ENCODE measurements around the gene HINT1.
"Not testable (repeated sequence)": the region's sequence is repeated elsewhere in the genome, so short reads cannot be mapped to it uniquely, and the experiment has no call there.

The HINT1 gene

GRCh38 chr5:131194725-131195124 is 29.7 kb upstream of the HINT1 start:
- H3K4me1 Mint-ChIP-seq, result no peaks in the 10 kb centered on the region
- no peak overlapping the region for H3K27ac Mint-ChIP-seq
- DNase-seq (ENCODE audit: low spot score in 2 of 2) (no peak), ATAC-seq (ENCODE audit: low read depth) (no peak)
- H3K27me3 Mint-ChIP-seq, result no peaks in the 10 kb centered on the region
- no peak overlapping the region for H3K4me3 Mint-ChIP-seq
- H3K36me3 Mint-ChIP-seq, result peaks cover 6% of the 10 kb centered on the region
- H3K9me3 Mint-ChIP-seq, result no peaks in the 10 kb centered on the region

- not testable (repeated sequence) for H3K27ac Mint-ChIP-seq; H3K9me3 Mint-ChIP-seq; DNase-seq (ENCODE audit: low spot score in 2 of 2); H3K27me3 Mint-ChIP-seq; H3K4me3 Mint-ChIP-seq; H3K36me3 Mint-ChIP-seq; H3K4me1 Mint-ChIP-seq; ATAC-seq (ENCODE audit: low read depth)
Measured at GRCh38 chr5:131193897-131194296, 28.8 kb upstream of the HINT1 start.

- no peak for ATAC-seq (ENCODE audit: low read depth)
- no peak overlapping the region for H3K4me3 Mint-ChIP-seq
- no peaks in the 10 kb centered on the region for H3K9me3 Mint-ChIP-seq
- H3K36me3 Mint-ChIP-seq, result peaks cover 10% of the 10 kb centered on the region
- no peak overlapping the region for H3K27ac Mint-ChIP-seq
- no peaks in the 10 kb centered on the region for H3K27me3 Mint-ChIP-seq
- no peaks in the 10 kb centered on the region for H3K4me1 Mint-ChIP-seq
- no peak for DNase-seq (ENCODE audit: low spot score in 2 of 2)
Measured at GRCh38 chr5:131193106-131193505, 28.1 kb upstream of the HINT1 start.

- ATAC-seq (ENCODE audit: low read depth) (no peak), DNase-seq (ENCODE audit: low spot score in 2 of 2) (no peak)
- peaks cover 17% of the 10 kb centered on the region for H3K36me3 Mint-ChIP-seq
- no peaks in the 10 kb centered on the region for H3K27me3 Mint-ChIP-seq
- H3K9me3 Mint-ChIP-seq, result no peaks in the 10 kb centered on the region
- H3K4me1 Mint-ChIP-seq, result peaks cover 2% of the 10 kb centered on the region
- no peak overlapping the region for H3K27ac Mint-ChIP-seq
- no peak overlapping the region for H3K4me3 Mint-ChIP-seq
Measured at GRCh38 chr5:131186561-131187256, 21.7 kb upstream of the HINT1 start.

- H3K27me3 Mint-ChIP-seq, result no peaks in the 10 kb centered on the region
- H3K27ac Mint-ChIP-seq, result no peak overlapping the region
- H3K9me3 Mint-ChIP-seq, result no peaks in the 10 kb centered on the region
- DNase-seq (ENCODE audit: low spot score in 2 of 2) (no peak), ATAC-seq (ENCODE audit: low read depth) (no peak)
- no peak overlapping the region for H3K4me3 Mint-ChIP-seq
- H3K4me1 Mint-ChIP-seq, result peaks cover 2% of the 10 kb centered on the region
- peaks cover 15% of the 10 kb centered on the region for H3K36me3 Mint-ChIP-seq
Measured at GRCh38 chr5:131185523-131186104, 20.6 kb upstream of the HINT1 start.

- Mint-ChIP-seq H3K9me3 (no peaks in the 10 kb centered on the region), H3K4me3 (no peak overlapping the region), H3K27ac (no peak overlapping the region), H3K36me3 (peaks cover 11% of the 10 kb centered on the region), H3K4me1 (peaks cover 4% of the 10 kb centered on the region), H3K27me3 (no peaks in the 10 kb centered on the region)
- no peak for DNase-seq (ENCODE audit: low spot score in 2 of 2)
- ATAC-seq (ENCODE audit: low read depth), result no peak
Measured at GRCh38 chr5:131182839-131183238, 17.8 kb upstream of the HINT1 start.

- H3K27me3 Mint-ChIP-seq, result no peaks in the 10 kb centered on the region
- no peak overlapping the region for H3K4me3 Mint-ChIP-seq
- H3K9me3 Mint-ChIP-seq, result no peaks in the 10 kb centered on the region
- H3K4me1 Mint-ChIP-seq, result peaks cover 12% of the 10 kb centered on the region
- no peak for DNase-seq (ENCODE audit: low spot score in 2 of 2)
- no peak for ATAC-seq (ENCODE audit: low read depth)
- H3K27ac Mint-ChIP-seq, result no peak overlapping the region
- peaks cover 11% of the 10 kb centered on the region for H3K36me3 Mint-ChIP-seq
Measured at GRCh38 chr5:131180407-131180806, 15.4 kb upstream of the HINT1 start.

- Mint-ChIP-seq H3K4me3 (peak overlapping the region; percentile 97), H3K36me3 (no peaks in the 10 kb centered on the region), H3K4me1 (peaks cover 24% of the 10 kb centered on the region), H3K27me3 (no peaks in the 10 kb centered on the region), H3K9me3 (no peaks in the 10 kb centered on the region), H3K27ac (peak overlapping the region; percentile 93)
- DNase-seq (ENCODE audit: low spot score in 2 of 2) (no peak), ATAC-seq (ENCODE audit: low read depth) (no peak)
Measured at GRCh38 chr5:131171276-131171810, 6.3 kb upstream of the HINT1 start.

- H3K36me3 Mint-ChIP-seq, result no peaks in the 10 kb centered on the region
- no peaks in the 10 kb centered on the region for H3K27me3 Mint-ChIP-seq
- no peaks in the 10 kb centered on the region for H3K9me3 Mint-ChIP-seq
- peaks cover 23% of the 10 kb centered on the region for H3K4me1 Mint-ChIP-seq
- DNase-seq (ENCODE audit: low spot score in 2 of 2) (peak; percentile 79 to 94), ATAC-seq (ENCODE audit: low read depth) (peak; percentile 92)
- H3K27ac Mint-ChIP-seq, result peak within 1 kb of the TSS; percentile 93
- peak within 1 kb of the TSS; percentile 97 for H3K4me3 Mint-ChIP-seq
Measured at GRCh38 chr5:131170540-131171275, 5.7 kb upstream of the HINT1 start, which contains the start of gene LYRM7. Gene LYRM7, plus strand, starts transcription at chr5:131170944. Its CDS starts 77 bp downstream, at chr5:131171021.

- H3K27me3 Mint-ChIP-seq, result no peaks in the 10 kb centered on the region
- peak overlapping the region; percentile 97 for H3K4me3 Mint-ChIP-seq
- H3K36me3 Mint-ChIP-seq, result no peaks in the 10 kb centered on the region
- H3K27ac Mint-ChIP-seq, result peak overlapping the region; percentile 93
- H3K4me1 Mint-ChIP-seq, result peaks cover 25% of the 10 kb centered on the region
- ATAC-seq (ENCODE audit: low read depth) (no peak), DNase-seq (ENCODE audit: low spot score in 2 of 2) (no peak)
- no peaks in the 10 kb centered on the region for H3K9me3 Mint-ChIP-seq
Measured at GRCh38 chr5:131169810-131170539, 4.9 kb upstream of the HINT1 start.

- no peaks in the 10 kb centered on the region for H3K27me3 Mint-ChIP-seq
- H3K9me3 Mint-ChIP-seq, result no peaks in the 10 kb centered on the region
- DNase-seq (ENCODE audit: low spot score in 2 of 2), result no peak
- H3K4me1 Mint-ChIP-seq, result peaks cover 27% of the 10 kb centered on the region
- H3K36me3 Mint-ChIP-seq, result peaks cover 3% of the 10 kb centered on the region
- no peak overlapping the region for H3K27ac Mint-ChIP-seq
- no peak for ATAC-seq (ENCODE audit: low read depth)
- H3K4me3 Mint-ChIP-seq, result no peak overlapping the region
Measured at GRCh38 chr5:131167615-131168014, 2.6 kb upstream of the HINT1 start.

- DNase-seq (ENCODE audit: low spot score in 2 of 2), result peak; percentile 77 to 78
Measured at GRCh38 chr5:131164191-131165118, 601 bp downstream of the HINT1 start.

More at GRCh38 chr5:131164191-131165118, 601 bp downstream of the HINT1 start:
- Mint-ChIP-seq H3K27ac (peak overlapping the region; percentile 95), H3K27me3 (no peaks in the 10 kb centered on the region), H3K4me1 (peaks cover 18% of the 10 kb centered on the region), H3K4me3 (peak overlapping the region; percentile 96), H3K9me3 (no peaks in the 10 kb centered on the region), H3K36me3 (peaks cover 12% of the 10 kb centered on the region)
- ATAC-seq (ENCODE audit: low read depth), result peak; percentile 76

Data from memory B cell (primary cell).